Peyer's patch (tissue), 4 donors: ENCODE results near the gene PNPT1. TPM values are rescaled to one million over a fixed set of nuclear protein-coding genes. Genes with fewer than 3 reads are reported as not detected.

Experiments used
- DNase-seq, 3 donors: peaks; one replicate each; pipeline ENCODE4 v3.0.0-alpha.2; 2017 to 2019
- H3K27ac ChIP-seq, 4 donors: fragments of 200-600 bp; sonication (generic); one replicate each; pipeline ENCODE4 v1.5.1; 2016 to 2019
- H3K27me3 ChIP-seq, 2 donors: fragments of 200-600 bp; sonication (generic); one replicate each; pipeline ENCODE4 v1.5.1; 2019
- H3K36me3 ChIP-seq, 3 donors: fragments of 200-600 bp; sonication (generic); one replicate each; pipeline ENCODE4 v1.5.1; 2016 to 2019
- H3K4me1 ChIP-seq, 4 donors: fragments of 200-600 bp; sonication (generic); one replicate each; pipeline ENCODE4 v1.5.1; 2016 to 2019
- H3K4me3 ChIP-seq, 4 donors: fragments of 200-600 bp; sonication (generic); 1 replicate in 3 of 4; 2 replicates in 1 of 4; pipeline ENCODE4 v1.5.1; 2016 to 2019; ENCODE audit warnings: mild to moderate bottlenecking in 1 of 4
- H3K9me3 ChIP-seq, 4 donors: fragments of 200-600 bp; sonication (generic); one replicate each; pipeline ENCODE4 v1.5.1; 2016 to 2019; ENCODE audit warnings: mild to moderate bottlenecking in 1 of 4
- POLR2A ChIP-seq, 2 donors: fragments of 450-650 bp; IDR thresholded peaks; one replicate each; pipeline ENCODE4 v1.5.1; 2017; ENCODE audit warnings: antibody characterized with exemption in 2 of 2, mild to moderate bottlenecking in 2 of 2, moderate library complexity in 2 of 2
- total RNA-seq, 4 donors: library from RNA; depleted of rRNA; stranded (reverse); fragments of >200 nt; gene quantifications; one replicate each; pipeline ENCODE4 v1.1.0, GENCODE V29; 2016
- TF ChIP-seq, protein P1 (sequence below), 6 experiments: fragments of 450-650 bp in 4 of 6; fragments of 200-600 bp in 2 of 6; sonication (generic) in 1 of 6; IDR thresholded peaks; one replicate each; pipeline ENCODE4 v1.5.1; 2017 to 2019; ENCODE audit warnings: antibody characterized with exemption in 6 of 6, mild to moderate bottlenecking in 3 of 6, moderate library complexity in 1 of 6

The PNPT1 gene
- total RNA-seq, 4 donors from 2014 or later = 8.4 to 12.4 (median 10.2) TPM

DNA sequence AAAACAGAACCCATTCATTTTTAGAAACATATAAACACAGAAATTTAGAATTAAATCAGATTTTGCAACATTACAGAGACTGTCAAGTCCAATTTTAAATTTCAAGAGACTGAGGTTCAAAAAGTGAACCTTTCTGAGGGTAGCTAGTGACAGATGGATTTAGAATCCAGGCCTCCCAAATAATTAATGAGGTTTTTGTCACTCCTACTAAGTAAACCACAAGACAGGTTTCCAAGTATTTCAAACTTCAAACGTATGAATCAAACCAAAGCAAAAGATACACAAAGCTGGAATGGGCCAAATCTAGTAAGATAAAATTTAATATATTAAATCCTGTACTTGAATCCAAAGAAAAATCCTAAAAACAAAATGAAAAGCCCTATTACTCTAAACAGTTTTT, 101.5 kb downstream of the PNPT1 start:
- DNase-seq = no peak
- Histone ChIP-seq H3K27me3 (no peaks in the 10 kb centered on the region), H3K4me1 (peaks cover 0 to 9% (median 0%) of the 10 kb centered on the region in 4 donors), H3K27ac (no peak overlapping the region), H3K9me3 (no peaks in the 10 kb centered on the region), H3K4me3 (no peak overlapping the region), H3K36me3 (peaks cover 0 to 32% (median 0%) of the 10 kb centered on the region in 3 donors)
- TF ChIP-seq POLR2A (IDR thresholded peaks at IDR 0.05) = no peak
- TF ChIP-seq, protein P1, sequence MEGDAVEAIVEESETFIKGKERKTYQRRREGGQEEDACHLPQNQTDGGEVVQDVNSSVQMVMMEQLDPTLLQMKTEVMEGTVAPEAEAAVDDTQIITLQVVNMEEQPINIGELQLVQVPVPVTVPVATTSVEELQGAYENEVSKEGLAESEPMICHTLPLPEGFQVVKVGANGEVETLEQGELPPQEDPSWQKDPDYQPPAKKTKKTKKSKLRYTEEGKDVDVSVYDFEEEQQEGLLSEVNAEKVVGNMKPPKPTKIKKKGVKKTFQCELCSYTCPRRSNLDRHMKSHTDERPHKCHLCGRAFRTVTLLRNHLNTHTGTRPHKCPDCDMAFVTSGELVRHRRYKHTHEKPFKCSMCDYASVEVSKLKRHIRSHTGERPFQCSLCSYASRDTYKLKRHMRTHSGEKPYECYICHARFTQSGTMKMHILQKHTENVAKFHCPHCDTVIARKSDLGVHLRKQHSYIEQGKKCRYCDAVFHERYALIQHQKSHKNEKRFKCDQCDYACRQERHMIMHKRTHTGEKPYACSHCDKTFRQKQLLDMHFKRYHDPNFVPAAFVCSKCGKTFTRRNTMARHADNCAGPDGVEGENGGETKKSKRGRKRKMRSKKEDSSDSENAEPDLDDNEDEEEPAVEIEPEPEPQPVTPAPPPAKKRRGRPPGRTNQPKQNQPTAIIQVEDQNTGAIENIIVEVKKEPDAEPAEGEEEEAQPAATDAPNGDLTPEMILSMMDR (IDR thresholded peaks at IDR 0.05) = no peak

DNA sequence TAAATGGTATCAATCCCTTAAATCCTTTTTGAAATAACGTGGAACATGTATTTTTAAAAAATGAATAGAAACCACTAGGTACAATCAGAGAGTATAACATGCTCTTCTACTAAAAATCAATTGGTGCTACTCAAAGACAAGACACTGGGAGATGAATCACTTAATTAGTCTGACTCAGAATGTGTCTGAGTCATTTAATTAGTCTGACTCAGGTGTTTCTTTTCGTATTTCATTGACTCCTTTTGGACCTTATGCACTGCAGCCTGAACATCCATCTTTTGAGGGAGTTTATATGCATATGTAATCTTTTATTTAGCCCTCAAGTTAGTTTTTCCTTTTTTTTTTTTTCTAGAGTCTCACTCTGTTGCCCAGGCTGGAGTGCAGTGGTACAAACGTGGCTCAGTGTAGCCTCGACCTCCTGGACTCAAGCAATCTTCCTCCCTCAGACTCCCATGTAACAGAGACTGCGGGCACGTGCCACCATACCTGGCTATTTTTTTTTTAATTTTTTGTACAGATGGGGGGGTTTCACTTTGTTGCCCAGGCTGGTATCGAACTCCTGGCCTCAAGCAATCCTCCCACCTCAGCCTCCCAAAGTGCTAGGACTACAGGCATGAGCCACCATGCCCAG, 102.7 kb downstream of the PNPT1 start:
- H3K27ac ChIP-seq = no peak overlapping the region
- H3K4me1 ChIP-seq = peaks cover 0 to 9% (median 0%) of the 10 kb centered on the region in 4 donors
- H3K9me3 ChIP-seq = no peaks in the 10 kb centered on the region
- no peak overlapping the region for H3K4me3 ChIP-seq
- peaks cover 0 to 34% (median 0%) of the 10 kb centered on the region in 3 donors for H3K36me3 ChIP-seq
- no peak for DNase-seq
- H3K27me3 ChIP-seq = no peaks in the 10 kb centered on the region
- TF ChIP-seq, protein P1 (IDR thresholded peaks at IDR 0.05) = no peak
- TF ChIP-seq POLR2A (IDR thresholded peaks at IDR 0.05) = no peak

DNA sequence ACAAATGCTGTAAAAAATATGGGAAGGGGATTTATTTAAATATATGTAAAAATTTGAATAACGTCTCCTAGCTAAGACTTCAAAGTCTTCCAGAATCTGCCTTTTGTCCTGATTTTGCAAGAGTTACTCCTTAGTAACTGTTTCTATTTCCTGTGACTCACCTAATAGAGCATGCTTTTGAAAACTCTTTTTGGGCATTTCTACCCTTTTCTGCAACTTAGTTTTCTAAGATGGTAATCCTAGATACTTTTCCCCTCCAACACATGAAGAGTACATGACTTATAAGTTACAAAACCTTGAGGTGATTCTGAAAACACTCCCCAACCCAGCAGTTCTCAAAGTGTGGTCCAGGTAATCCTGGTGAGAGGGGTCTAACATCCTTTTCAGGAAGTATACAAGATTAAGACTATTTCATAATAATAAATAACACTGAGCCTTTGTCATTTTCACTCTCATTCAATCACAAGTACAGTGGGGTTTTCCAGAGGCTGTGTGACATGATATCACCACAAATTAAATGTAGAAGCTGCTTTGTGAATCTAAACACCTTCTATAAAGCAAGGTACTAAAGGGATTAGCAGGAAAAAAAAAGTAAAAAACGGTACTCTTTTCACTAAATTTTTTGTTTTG, 108.1 kb downstream of the PNPT1 start:
- H3K9me3 ChIP-seq = no peaks in the 10 kb centered on the region
- no peak for TF ChIP-seq POLR2A (IDR thresholded peaks at IDR 0.05)
- TF ChIP-seq, protein P1 (IDR thresholded peaks at IDR 0.05) = no peak
- no peak overlapping the region for H3K27ac ChIP-seq
- H3K4me1 ChIP-seq = no peaks in the 10 kb centered on the region
- no peaks in the 10 kb centered on the region for H3K27me3 ChIP-seq
- DNase-seq = no peak
- no peak overlapping the region for H3K4me3 ChIP-seq
- H3K36me3 ChIP-seq = peaks cover 0 to 63% (median 0%) of the 10 kb centered on the region in 3 donors

Other genes with a start within 250 kb of the PNPT1 start
- gene CFAP36, start 174.1 kb downstream of the PNPT1 start, total RNA-seq = 10 to 100 TPM in 1 of 4 donors, 1 to 10 TPM in 3; 8.8 to 55.3 (median 10.0) TPM
- gene PPP4R3B, start 76.2 kb downstream of the PNPT1 start, total RNA-seq = 10 to 100 TPM; 58.6 to 87.0 (median 69.5) TPM
- gene EFEMP1, start 229.9 kb upstream of the PNPT1 start, total RNA-seq = 10 to 100 TPM; 16.3 to 44.4 (median 26.6) TPM